Rectal smooth muscle tissue (tissue), 1 donor: Measurements from ENCODE around the gene NQO2.
"Not testable (repeated sequence)": the region's sequence is repeated elsewhere in the genome, so short reads cannot be mapped to it uniquely, and the experiment has no call there.

Source experiments
- H3K27ac ChIP-seq: one replicate; pipeline ENCODE4 v1.7.0; 2013; ENCODE audit warnings: low read depth, low read length, inconsistent platforms
- H3K27me3 ChIP-seq: one replicate; pipeline ENCODE4 v1.7.0; 2013; ENCODE audit warnings: low read length; ENCODE audit not compliant: control insufficient read depth, insufficient read depth
- H3K36me3 ChIP-seq: one replicate; pipeline ENCODE4 v1.7.0; 2013; ENCODE audit warnings: low read length; ENCODE audit not compliant: control insufficient read depth, insufficient read depth
- H3K4me1 ChIP-seq: one replicate; pipeline ENCODE4 v1.7.0; 2013; ENCODE audit warnings: low read length; ENCODE audit not compliant: control insufficient read depth, insufficient read depth
- H3K4me3 ChIP-seq: one replicate; pipeline ENCODE4 v1.7.0; 2013; ENCODE audit warnings: low read length
- H3K9ac ChIP-seq: one replicate; pipeline ENCODE4 v1.7.0; 2013; ENCODE audit warnings: low read length

Gene NQO2

GRCh38 chr6:2998998-2999617, 586 bp upstream of the NQO2 start:
- Histone ChIP-seq H3K27ac (peak overlapping the region; percentile 83), H3K36me3 (no peaks in the 10 kb centered on the region), H3K27me3 (no peaks in the 10 kb centered on the region), H3K9ac (no peak overlapping the region), H3K4me1 (peaks cover 8% of the 10 kb centered on the region), H3K4me3 (peak overlapping the region; percentile 87)

- no peak overlapping the region for H3K4me3 ChIP-seq
Measured at GRCh38 chr6:3001146-3001772, 1.6 kb downstream of the NQO2 start.

DNA sequence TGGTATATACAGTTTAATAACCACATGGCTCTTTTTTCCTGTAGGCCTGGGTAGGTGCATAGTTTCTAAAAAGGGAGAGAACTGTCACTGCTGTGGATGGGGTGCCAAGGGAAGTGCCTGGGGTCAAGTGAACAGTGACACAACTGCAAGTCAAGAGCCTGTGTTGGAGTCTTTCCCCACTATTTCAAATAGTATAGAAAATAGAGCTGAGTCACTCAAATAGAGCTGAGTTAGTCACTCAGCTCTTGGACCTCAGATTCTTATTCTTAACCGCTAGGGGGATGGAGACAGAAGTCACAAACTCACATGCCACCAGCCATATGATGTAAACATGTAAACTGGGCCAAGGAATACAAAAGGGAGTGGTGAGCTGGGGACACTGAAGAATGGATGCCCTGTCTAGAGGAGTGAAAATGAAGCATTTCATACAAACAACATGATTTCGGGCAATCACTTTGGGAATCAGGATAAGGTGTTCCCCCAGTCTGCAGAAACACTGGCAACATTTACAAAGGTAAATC, 2.1 kb downstream of the NQO2 start:
- no peak overlapping the region for H3K9ac ChIP-seq
- H3K27ac ChIP-seq, result no peak overlapping the region
- no peak overlapping the region for H3K4me3 ChIP-seq
- H3K4me1 ChIP-seq, result peaks cover 8% of the 10 kb centered on the region
- no peaks in the 10 kb centered on the region for H3K27me3 ChIP-seq
- H3K36me3 ChIP-seq, result no peaks in the 10 kb centered on the region

More at GRCh38 chr6:3001146-3001772, 1.6 kb downstream of the NQO2 start:
- H3K36me3 ChIP-seq, result no peaks in the 10 kb centered on the region
- H3K4me1 ChIP-seq, result peaks cover 8% of the 10 kb centered on the region
- H3K27me3 ChIP-seq, result no peaks in the 10 kb centered on the region
- H3K27ac ChIP-seq, result no peak overlapping the region
- H3K9ac ChIP-seq, result no peak overlapping the region

DNA sequence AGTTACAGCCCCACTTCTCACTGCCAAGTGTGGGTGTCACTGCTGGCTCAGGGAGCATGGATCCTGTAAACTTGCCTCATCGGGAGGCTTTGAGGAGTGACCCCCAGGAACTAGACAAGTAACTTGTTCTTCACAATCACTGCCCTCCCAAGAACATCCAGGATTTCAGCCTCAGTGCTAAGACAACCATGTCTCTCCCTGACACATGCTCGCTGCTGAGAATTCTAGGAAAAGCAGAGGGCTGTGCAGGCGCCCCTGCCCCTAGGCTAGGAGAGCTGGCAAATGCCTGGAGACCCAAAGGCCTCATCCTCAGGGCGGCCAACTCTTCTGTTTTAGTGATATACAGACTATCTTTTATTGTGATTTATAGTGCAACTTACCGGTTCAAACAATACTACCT, 3.5 kb downstream of the NQO2 start:
- H3K27ac ChIP-seq, result not testable (repeated sequence)

DNA sequence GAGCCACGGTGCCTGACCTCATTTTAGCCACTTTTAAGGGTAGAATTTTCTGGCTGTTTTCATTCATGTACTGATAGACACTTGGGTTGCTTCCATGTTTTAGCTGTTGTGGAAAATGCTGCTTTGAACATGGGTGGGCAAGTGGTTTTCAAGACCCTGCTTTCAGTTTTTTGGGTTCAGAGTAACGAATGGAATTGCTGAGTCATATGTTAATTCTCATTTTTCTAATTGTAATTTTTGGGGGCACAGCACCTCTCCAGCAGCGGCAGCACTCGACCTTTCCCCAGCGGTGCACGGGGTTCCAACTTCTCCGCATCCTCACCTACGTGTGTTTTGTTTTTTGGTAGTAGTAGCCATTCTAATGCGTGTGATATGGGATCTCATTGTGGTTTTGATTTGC, 5.4 kb downstream of the NQO2 start:
- no peak overlapping the region for H3K4me3 ChIP-seq
- H3K27ac ChIP-seq, result no peak overlapping the region
- no peaks in the 10 kb centered on the region for H3K27me3 ChIP-seq
- no peaks in the 10 kb centered on the region for H3K36me3 ChIP-seq
- H3K4me1 ChIP-seq, result no peaks in the 10 kb centered on the region
- H3K9ac ChIP-seq, result no peak overlapping the region

More for the DNA sequence above, 3.5 kb downstream of the NQO2 start:
- H3K36me3 ChIP-seq, H3K9ac ChIP-seq, H3K27me3 ChIP-seq, H3K4me3 ChIP-seq, H3K4me1 ChIP-seq: not testable (repeated sequence)

GRCh38 chr6:3005874-3006273, 6.2 kb downstream of the NQO2 start:
- Histone ChIP-seq H3K36me3 (peaks cover 5% of the 10 kb centered on the region), H3K9ac (no peak overlapping the region), H3K27me3 (no peaks in the 10 kb centered on the region), H3K27ac (no peak overlapping the region), H3K4me3 (no peak overlapping the region), H3K4me1 (no peaks in the 10 kb centered on the region)

DNA sequence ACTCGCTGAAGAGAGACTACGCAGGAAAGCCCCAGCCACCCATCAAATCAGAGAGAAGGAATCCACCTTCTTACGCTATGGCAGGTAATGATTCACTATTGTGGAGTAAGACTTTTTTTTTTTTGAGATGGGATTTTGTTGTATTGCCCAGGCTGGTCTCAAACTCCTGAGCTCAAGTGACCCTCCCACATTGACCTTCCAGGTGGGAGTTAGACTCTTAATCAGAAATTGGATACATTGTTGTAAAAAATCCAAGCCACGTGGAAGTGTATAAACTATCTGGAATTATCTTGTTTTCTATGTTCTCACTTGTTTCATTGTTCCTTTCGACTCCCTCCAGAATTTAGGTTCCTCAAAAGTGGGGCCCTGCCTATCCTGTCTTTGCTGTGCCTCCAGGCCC, 6.8 kb downstream of the NQO2 start:
- Histone ChIP-seq H3K27ac (no peak overlapping the region), H3K36me3 (peaks cover 5% of the 10 kb centered on the region), H3K9ac (no peak overlapping the region), H3K4me1 (no peaks in the 10 kb centered on the region), H3K4me3 (no peak overlapping the region), H3K27me3 (no peaks in the 10 kb centered on the region)

GRCh38 chr6:3007571-3007970, 7.9 kb downstream of the NQO2 start:
- Histone ChIP-seq H3K9ac (no peak overlapping the region), H3K36me3 (peaks cover 6% of the 10 kb centered on the region), H3K27ac (no peak overlapping the region)

DNA sequence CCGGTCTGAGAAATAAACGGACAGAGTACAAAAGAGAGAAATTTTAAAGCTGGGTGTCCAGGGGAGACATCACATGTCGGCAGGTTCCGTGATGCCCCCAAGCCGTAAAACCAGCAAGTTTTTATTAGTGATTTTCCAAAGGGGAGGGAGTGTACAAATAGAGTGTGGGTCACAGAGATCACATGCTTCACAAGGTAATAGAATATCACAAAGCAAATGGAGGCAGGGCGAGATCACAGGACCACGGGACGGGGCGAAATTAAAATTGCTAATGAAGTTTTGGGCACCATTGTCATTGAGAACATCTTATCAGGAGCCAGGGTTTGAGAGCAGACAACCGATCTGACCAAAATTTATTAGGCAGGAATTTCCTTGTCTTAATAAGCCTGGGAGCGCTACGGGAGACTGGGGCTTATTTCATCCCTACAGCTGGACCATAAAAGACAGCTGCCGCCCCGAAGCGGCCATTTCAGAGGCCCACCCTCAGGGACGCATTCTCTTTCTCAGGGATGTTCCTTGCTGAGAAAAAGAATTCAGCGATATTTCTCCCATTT, 9.1 kb downstream of the NQO2 start:
- not testable (repeated sequence) for H3K27me3 ChIP-seq

More at GRCh38 chr6:3007571-3007970, 7.9 kb downstream of the NQO2 start:
- Histone ChIP-seq H3K4me3 (no peak overlapping the region), H3K4me1 (no peaks in the 10 kb centered on the region), H3K27me3 (no peaks in the 10 kb centered on the region)

GRCh38 chr6:3009930-3010329, 10.2 kb downstream of the NQO2 start:
- no peaks in the 10 kb centered on the region for H3K4me1 ChIP-seq
- no peak overlapping the region for H3K27ac ChIP-seq
- H3K36me3 ChIP-seq, result peaks cover 16% of the 10 kb centered on the region
- H3K27me3 ChIP-seq, result no peaks in the 10 kb centered on the region
- H3K9ac ChIP-seq, result no peak overlapping the region
- no peak overlapping the region for H3K4me3 ChIP-seq

More for the DNA sequence above, 9.1 kb downstream of the NQO2 start:
- H3K4me1 ChIP-seq, H3K9ac ChIP-seq, H3K36me3 ChIP-seq, H3K27ac ChIP-seq, H3K4me3 ChIP-seq: not testable (repeated sequence)

DNA sequence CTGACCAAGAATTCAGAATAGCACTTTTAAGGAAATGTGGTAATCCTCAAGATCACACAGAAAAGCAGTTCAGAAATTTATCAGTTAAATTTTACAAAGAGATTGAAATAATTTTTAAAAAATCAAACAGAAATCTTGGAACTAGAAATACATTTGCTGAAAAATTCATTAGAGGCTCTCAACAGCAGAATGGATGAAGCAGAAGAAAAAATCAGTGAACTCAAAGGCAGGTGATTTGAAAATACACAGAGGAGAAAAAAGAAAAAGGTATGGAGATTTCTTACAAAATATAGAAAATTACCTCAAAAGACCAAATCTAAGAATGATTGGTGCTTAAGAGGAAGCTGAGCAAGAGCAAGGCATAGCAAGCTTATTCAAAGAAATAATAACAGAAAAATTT, 11.5 kb downstream of the NQO2 start:
- Histone ChIP-seq H3K4me1 (no peaks in the 10 kb centered on the region), H3K27ac (no peak overlapping the region), H3K9ac (no peak overlapping the region), H3K27me3 (no peaks in the 10 kb centered on the region), H3K4me3 (no peak overlapping the region), H3K36me3 (peaks cover 19% of the 10 kb centered on the region)

GRCh38 chr6:3011592-3011991, 11.9 kb downstream of the NQO2 start:
- Histone ChIP-seq H3K27ac (no peak overlapping the region), H3K36me3 (peaks cover 19% of the 10 kb centered on the region)

DNA sequence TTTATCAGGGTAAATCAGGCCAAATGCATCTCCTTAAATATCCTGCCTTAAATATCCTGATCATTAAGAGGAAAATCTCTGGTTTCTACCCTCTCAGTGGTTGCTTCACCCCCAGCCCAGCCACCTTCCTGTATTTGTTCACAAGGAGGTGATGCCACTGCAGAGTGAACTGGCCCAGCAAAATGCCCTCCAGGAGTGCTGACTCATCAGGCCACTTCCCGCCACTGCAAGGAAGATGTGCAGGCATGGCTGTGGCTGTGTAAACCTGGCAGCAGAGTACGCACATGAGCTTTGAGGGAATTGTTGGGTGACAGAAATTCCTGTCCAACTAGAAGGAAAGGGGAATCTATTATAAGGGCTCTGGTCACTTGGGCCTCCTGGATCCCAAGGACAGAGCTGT, 13.8 kb downstream of the NQO2 start:
- no peak overlapping the region for H3K27ac ChIP-seq
- no peak overlapping the region for H3K9ac ChIP-seq
- no peaks in the 10 kb centered on the region for H3K4me1 ChIP-seq
- H3K4me3 ChIP-seq, result no peak overlapping the region
- peaks cover 19% of the 10 kb centered on the region for H3K36me3 ChIP-seq
- H3K27me3 ChIP-seq, result no peaks in the 10 kb centered on the region

More at GRCh38 chr6:3011592-3011991, 11.9 kb downstream of the NQO2 start:
- H3K27me3 ChIP-seq, result no peaks in the 10 kb centered on the region
- no peak overlapping the region for H3K4me3 ChIP-seq
- no peak overlapping the region for H3K9ac ChIP-seq
- no peaks in the 10 kb centered on the region for H3K4me1 ChIP-seq
